ENCODE measurements around the gene SLK.

Gene SLK

GRCh38 chr10:104059364-104059763, 92.4 kb downstream of the SLK start:
- no peak for TF ChIP-seq CTCF (IDR thresholded peaks at IDR 0.05; ENCODE audit: low read depth, low read length)
- no peak overlapping the region for H3K4me3 ChIP-seq (ENCODE audit: low read depth, low read length)
- in situ Hi-C loops (cut with HindIII; ENCODE audit: low sequenced_read_pairs): no loop called here
- no peak for DNase-seq (ENCODE audit: low read depth, low spot score)

DNA sequence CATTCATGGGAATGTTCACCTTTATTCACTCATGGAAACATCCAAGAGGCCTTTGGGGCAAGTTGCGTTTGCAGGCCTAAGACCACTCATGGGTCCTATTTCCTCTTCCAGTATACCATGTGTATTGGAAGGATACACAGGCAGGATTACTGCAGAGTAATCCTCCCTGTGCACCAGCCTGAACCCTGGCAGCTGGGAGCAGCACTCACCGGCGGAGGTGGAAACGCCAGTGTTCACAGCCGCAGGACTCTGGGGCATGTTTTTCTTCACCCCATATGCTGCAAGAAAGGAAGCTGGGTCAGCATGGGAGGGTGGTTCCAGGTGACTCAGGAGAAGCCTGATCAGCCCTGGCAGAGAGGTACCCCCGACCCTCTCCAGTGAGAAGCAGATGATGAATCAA, 94.3 kb downstream of the SLK start:
- H3K4me3 ChIP-seq (ENCODE audit: low read depth, low read length): no peak overlapping the region
- TF ChIP-seq CTCF (IDR thresholded peaks at IDR 0.05; ENCODE audit: low read depth, low read length): no peak
- in situ Hi-C loops (cut with HindIII; ENCODE audit: low sequenced_read_pairs): no loop called here
- no peak for DNase-seq (ENCODE audit: low read depth, low spot score)

GRCh38 chr10:104065748-104066147, 98.8 kb downstream of the SLK start:
- in situ Hi-C loops (cut with HindIII; ENCODE audit: low sequenced_read_pairs): no loop called here
- no peak overlapping the region for H3K4me3 ChIP-seq (ENCODE audit: low read depth, low read length)
- DNase-seq (ENCODE audit: low read depth, low spot score): no peak
- no peak for TF ChIP-seq CTCF (IDR thresholded peaks at IDR 0.05; ENCODE audit: low read depth, low read length)

DNA sequence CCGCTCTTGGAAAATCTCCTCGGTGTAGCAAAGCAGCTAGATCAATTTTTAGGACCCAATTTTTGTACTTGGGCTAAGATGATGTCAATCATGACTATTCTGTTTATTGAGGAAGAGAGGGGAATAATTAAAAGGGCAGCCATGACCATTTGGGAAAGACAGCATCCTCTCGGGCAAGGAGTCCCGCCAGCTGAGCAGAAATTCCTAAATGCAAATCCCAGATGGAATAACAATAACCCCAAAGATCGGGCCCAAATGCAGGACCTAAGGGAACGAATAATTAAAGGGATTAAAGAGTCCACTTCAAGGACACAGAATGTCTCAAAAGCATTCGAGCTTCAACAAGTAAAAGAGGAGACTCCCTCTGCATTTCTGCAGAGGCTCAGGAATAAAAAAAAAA, 100.0 kb downstream of the SLK start:
- in situ Hi-C loops (cut with HindIII; ENCODE audit: low sequenced_read_pairs): no loop called here
- DNase-seq (ENCODE audit: low read depth, low spot score): no peak
- H3K4me3 ChIP-seq (ENCODE audit: low read depth, low read length): no peak overlapping the region
- no peak for TF ChIP-seq CTCF (IDR thresholded peaks at IDR 0.05; ENCODE audit: low read depth, low read length)

DNA sequence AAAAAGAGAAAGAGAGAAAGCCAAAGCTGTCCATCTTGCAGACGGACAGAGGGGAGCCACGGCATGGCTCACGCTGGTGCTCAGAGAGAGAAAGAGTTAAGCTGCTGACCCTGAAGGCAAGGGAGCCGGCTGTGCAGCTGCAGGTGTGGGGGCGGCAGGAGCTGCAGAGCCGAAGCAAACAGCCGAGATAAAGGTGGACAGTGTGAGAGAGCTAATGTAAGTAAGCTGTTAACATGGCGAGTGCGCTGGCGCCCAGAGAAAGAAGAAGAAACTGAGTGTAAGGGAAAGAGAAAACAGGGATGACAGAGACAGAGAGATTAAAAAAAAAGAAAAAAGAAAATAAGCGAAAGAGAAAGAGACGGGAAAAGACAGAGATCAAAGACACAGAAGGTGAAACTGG, 100.6 kb downstream of the SLK start:
- TF ChIP-seq CTCF (IDR thresholded peaks at IDR 0.05; ENCODE audit: low read depth, low read length): no peak
- no peak overlapping the region for H3K4me3 ChIP-seq (ENCODE audit: low read depth, low read length)
- no peak for DNase-seq (ENCODE audit: low read depth, low spot score)
- in situ Hi-C loops (cut with HindIII; ENCODE audit: low sequenced_read_pairs): no loop called here

DNA sequence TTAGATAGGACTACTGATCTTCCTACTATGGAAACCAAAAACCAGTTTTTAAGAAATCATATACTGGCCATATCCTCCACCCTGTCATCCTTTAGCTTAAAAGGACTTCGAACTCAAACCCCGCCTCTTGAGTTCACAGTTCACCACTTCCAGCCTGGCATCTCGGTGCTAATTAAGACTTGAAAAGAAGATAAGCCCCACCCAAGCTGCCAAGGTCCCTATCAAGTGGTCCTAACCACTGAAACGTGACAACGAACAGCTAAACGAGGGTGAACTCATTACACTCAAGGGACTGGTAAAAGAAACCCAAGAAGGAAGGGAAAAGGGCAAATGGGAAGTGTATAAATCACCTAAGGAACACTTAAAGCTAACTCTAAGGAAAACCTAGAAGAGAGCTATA, 102.7 kb downstream of the SLK start:
- DNase-seq (ENCODE audit: low read depth, low spot score): no peak
- TF ChIP-seq CTCF (IDR thresholded peaks at IDR 0.05; ENCODE audit: low read depth, low read length): no peak
- in situ Hi-C loops (cut with HindIII; ENCODE audit: low sequenced_read_pairs): no loop called here
- H3K4me3 ChIP-seq (ENCODE audit: low read depth, low read length): no peak overlapping the region

DNA sequence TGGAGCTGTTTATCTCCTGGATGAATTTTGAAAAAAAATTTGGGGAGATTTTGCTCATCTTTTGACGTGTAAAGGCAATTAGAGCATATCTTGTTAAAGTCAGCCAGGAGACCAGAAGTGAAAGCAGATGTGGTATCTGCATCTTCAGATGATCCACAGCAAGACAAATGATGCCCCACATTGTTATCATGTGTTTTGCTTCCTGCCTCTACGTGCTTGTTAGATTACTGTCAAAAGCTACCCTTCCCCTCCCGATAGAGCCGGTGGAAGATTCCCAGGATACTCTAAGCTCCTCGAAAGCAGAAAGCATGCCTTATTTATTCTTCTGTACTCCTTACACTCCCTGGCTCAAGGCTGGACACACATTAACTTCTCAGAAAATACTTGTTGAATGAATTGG, 105.8 kb downstream of the SLK start:
- no peak for TF ChIP-seq CTCF (IDR thresholded peaks at IDR 0.05; ENCODE audit: low read depth, low read length)
- DNase-seq (ENCODE audit: low read depth, low spot score): no peak
- in situ Hi-C loops (cut with HindIII; ENCODE audit: low sequenced_read_pairs): no loop called here
- no peak overlapping the region for H3K4me3 ChIP-seq (ENCODE audit: low read depth, low read length)

All from astrocyte of the spinal cord (primary cell).